Measurements from ENCODE around the gene BIN1. TPM values are rescaled to one million over a fixed set of nuclear protein-coding genes. Genes with fewer than 3 reads are reported as not detected.
"Not testable (repeated sequence)": the region's sequence is repeated elsewhere in the genome, so short reads cannot be mapped to it uniquely, and the experiment has no call there.

The BIN1 gene
- total RNA-seq, 4 donors from 2014 or later: 1,150 to 2,167 (median 1,736) TPM

DNA sequence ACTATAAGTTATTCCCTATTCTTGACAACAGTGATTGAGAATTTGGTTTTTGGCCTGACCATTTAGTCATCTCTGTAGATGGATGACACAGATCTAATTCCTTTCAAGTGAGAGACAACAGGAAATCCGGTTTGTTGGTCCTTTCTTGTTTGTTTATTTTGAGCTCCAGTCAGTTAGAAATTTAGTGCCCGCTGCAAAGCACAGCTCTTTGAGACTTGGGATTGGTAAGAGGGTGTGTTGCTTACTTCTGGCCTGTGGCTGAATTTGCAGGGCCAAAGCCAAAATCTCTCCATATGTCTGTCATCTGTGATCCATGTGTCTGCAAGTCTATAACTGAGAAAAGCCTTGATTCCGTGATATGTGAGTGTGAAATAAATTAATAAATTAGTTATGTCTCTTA lies 74.3 kb downstream of the BIN1 start:
- TF ChIP-seq POLR2A (IDR thresholded peaks at IDR 0.05) (no peak), CTCF (IDR thresholded peaks at IDR 0.05 in 4 of 5, conservative IDR thresholded peaks at IDR 0.05 in 1 of 5) (no peak)
- no peak for ATAC-seq

GRCh38 chr2:127029350-127030051 lies 77.5 kb downstream of the BIN1 start:
- TF ChIP-seq POLR2A (IDR thresholded peaks at IDR 0.05) (no peak), CTCF (IDR thresholded peaks at IDR 0.05 in 4 of 5, conservative IDR thresholded peaks at IDR 0.05 in 1 of 5) (no peak)
- DNase-seq (no peak), ATAC-seq (no peak)
- in situ Hi-C loops (cut with MboI; ENCODE audit: low sequenced_read_pairs in 4 of 4) (no loop called here), intact Hi-C loops (cut with DNase I; ENCODE audit: low total_unique reads) (no loop called here)
- H3K27me3 ChIP-seq: peaks cover 26 to 36% (median 35%) of the 10 kb centered on the region in 3 donors
- H3K36me3 ChIP-seq: no peaks in the 10 kb centered on the region
- H3K27ac ChIP-seq: no peak overlapping the region
- H3K9me3 ChIP-seq: no peaks in the 10 kb centered on the region
- peaks cover 6 to 10% of the 10 kb centered on the region in 2 donors for H3K4me1 ChIP-seq
- no peak overlapping the region for H3K4me3 ChIP-seq

More for the DNA sequence above, 74.3 kb downstream of the BIN1 start:
- DNase-seq: no peak
- Histone ChIP-seq H3K9me3 (no peaks in the 10 kb centered on the region), H3K4me1 (no peaks in the 10 kb centered on the region), H3K4me3 (no peak overlapping the region), H3K27me3 (peaks cover 6 to 7% (median 6%) of the 10 kb centered on the region in 3 donors), H3K27ac (no peak overlapping the region), H3K36me3 (no peaks in the 10 kb centered on the region)
- in situ Hi-C loops (cut with MboI; ENCODE audit: low sequenced_read_pairs in 4 of 4): no loop called here
- intact Hi-C loops (cut with DNase I; ENCODE audit: low total_unique reads): no loop called here

DNA sequence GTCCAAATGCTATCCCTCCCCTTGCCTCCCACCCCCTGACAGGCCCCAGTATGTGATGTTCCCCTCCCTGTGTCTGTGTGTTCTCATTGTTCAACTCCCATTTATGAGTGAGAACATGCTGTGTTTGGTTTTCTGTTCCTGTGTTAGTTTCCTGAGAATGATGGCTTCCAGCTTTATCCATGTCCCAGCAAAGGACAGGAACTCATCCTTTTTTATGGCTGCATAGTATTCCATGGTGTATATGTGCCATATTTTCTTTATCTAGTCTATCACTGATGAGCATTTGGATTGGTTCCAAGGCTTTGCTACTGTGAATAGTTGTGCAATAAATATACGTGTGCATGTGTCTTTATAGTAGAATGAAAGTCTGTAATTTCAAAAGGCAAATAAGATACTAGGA lies 78.2 kb downstream of the BIN1 start:
- H3K27me3 ChIP-seq: peaks cover 26 to 37% (median 35%) of the 10 kb centered on the region in 3 donors
- H3K36me3 ChIP-seq; H3K4me1 ChIP-seq; in situ Hi-C loops (cut with MboI; ENCODE audit: low sequenced_read_pairs in 4 of 4); H3K27ac ChIP-seq; H3K4me3 ChIP-seq; DNase-seq; ATAC-seq; intact Hi-C loops (cut with DNase I; ENCODE audit: low total_unique reads); H3K9me3 ChIP-seq: not testable (repeated sequence)

GRCh38 chr2:127027715-127028114 lies 79.2 kb downstream of the BIN1 start:
- in situ Hi-C loops (cut with MboI; ENCODE audit: low sequenced_read_pairs in 4 of 4): no loop called here
- Histone ChIP-seq H3K4me1 (peaks cover 6 to 10% of the 10 kb centered on the region in 2 donors), H3K36me3 (no peaks in the 10 kb centered on the region), H3K9me3 (no peaks in the 10 kb centered on the region), H3K27ac (no peak overlapping the region), H3K27me3 (peaks cover 26 to 37% (median 35%) of the 10 kb centered on the region in 3 donors), H3K4me3 (no peak overlapping the region)
- ATAC-seq (no peak), DNase-seq (no peak)
- TF ChIP-seq POLR2A (IDR thresholded peaks at IDR 0.05): no peak
- no peak for TF ChIP-seq CTCF (IDR thresholded peaks at IDR 0.05 in 4 of 5, conservative IDR thresholded peaks at IDR 0.05 in 1 of 5)
- intact Hi-C loops (cut with DNase I; ENCODE audit: low total_unique reads): no loop called here

GRCh38 chr2:127025359-127026166 lies 81.4 kb downstream of the BIN1 start:
- peak; percentile 57 to 61 for ATAC-seq
- Histone ChIP-seq H3K36me3 (no peaks in the 10 kb centered on the region), H3K9me3 (no peaks in the 10 kb centered on the region), H3K4me3 (peak overlapping the region; percentile 33 to 53 (median 40)), H3K4me1 (peaks cover 6 to 10% of the 10 kb centered on the region in 2 donors), H3K27me3 (peaks cover 26 to 37% (median 35%) of the 10 kb centered on the region in 3 donors), H3K27ac (no peak overlapping the region)
- no peak for TF ChIP-seq POLR2A (IDR thresholded peaks at IDR 0.05)
- peak in 2 of 5 experiments; percentile 10 to 36 for TF ChIP-seq CTCF (IDR thresholded peaks at IDR 0.05 in 4 of 5, conservative IDR thresholded peaks at IDR 0.05 in 1 of 5)
- intact Hi-C loops (cut with DNase I; ENCODE audit: low total_unique reads) (no loop called here), in situ Hi-C loops (cut with MboI; ENCODE audit: low sequenced_read_pairs in 4 of 4) (no loop called here)
- peak in 1 of 2 donors; percentile 44 for DNase-seq

Data from gastrocnemius medialis (tissue), 4 donors.